Measurements from ENCODE around the gene NANOS3.

- TF ChIP-seq CREM (IDR thresholded peaks at IDR 0.05; ENCODE audit: low read depth) = no peak
- no peak for TF ChIP-seq CTCF (IDR thresholded peaks at IDR 0.05 in 2 of 3, conservative IDR thresholded peaks at IDR 0.05 in 1 of 3; ENCODE audit: control insufficient read depth in 2 of 3, extremely low read depth in 1 of 3, insufficient read depth in 1 of 3, low read depth in 3 of 3, low read length in 3 of 3)
- no peak for TF ChIP-seq EZH2 (IDR thresholded peaks at IDR 0.05; ENCODE audit: borderline replicate concordance, control insufficient read depth, low read depth, low read length)
- no peak for TF ChIP-seq MXI1 (IDR thresholded peaks at IDR 0.05; ENCODE audit: low read depth, low read length)
- no peak for TF ChIP-seq CBX3 (IDR thresholded peaks at IDR 0.05; ENCODE audit: borderline replicate concordance, low read depth)
- no peak for TF ChIP-seq SIX5 (IDR thresholded peaks at IDR 0.05; ENCODE audit: low read depth, low read length, severe bottlenecking)
- TF ChIP-seq SMC3 (IDR thresholded peaks at IDR 0.05; ENCODE audit: borderline replicate concordance, low read length) = no peak
- TF ChIP-seq SIN3A (IDR thresholded peaks at IDR 0.05; ENCODE audit: low read depth, low read length) = no peak
- TF ChIP-seq RAD21 (IDR thresholded peaks at IDR 0.05; ENCODE audit: insufficient read depth, low read depth, low read length) = no peak
Measured at GRCh38 chr19:13870873-13871272, 6.1 kb upstream of the NANOS3 start.
